IMR-90 (cell line): ENCODE results near the gene GATAD2A. TPM values are rescaled to one million over a fixed set of nuclear protein-coding genes. Genes with fewer than 3 reads are reported as not detected.

Source experiments
- ATAC-seq: fragments of 200-7000 bp; cut with Tn5 transposase; 2 replicates; pipeline ENCODE4 v1.9.1; 2020; ENCODE audit warnings: low read depth, mild to moderate bottlenecking, moderate library complexity
- BruUV-seq: library from RNA; stranded (reverse); fragments of 400-500 nt; replicated peaks from 2 replicates; lab custom pipeline; 2021; lab: Mats Ljungman, UMichigan
- CTCF ChIA-PET: fragments of 300-600 bp; formaldehyde crosslinking; extraction: SDS; loops from one replicate; lab custom pipeline; 2021; ENCODE audit warnings: antibody characterized with exemption; lab: Yijun Ruan, JAX
- POLR2A ChIA-PET: fragments of 300-600 bp; sonication (Branson Sonifier 250); formaldehyde crosslinking; loops from one replicate; lab custom pipeline; 2022; ENCODE audit warnings: antibody characterized with exemption; ENCODE audit not compliant: unreplicated experiment; lab: Charles Lee
- DNase-seq: peaks from one replicate; pipeline ENCODE4 v3.0.0; 2013
- H2AFZ ChIP-seq: replicated peaks from 2 replicates; pipeline ENCODE3; 2013; ENCODE audit warnings: low read length, mild to moderate bottlenecking; ENCODE audit not compliant: poor library complexity
- H2AK5ac ChIP-seq: 2 replicates; pipeline ENCODE4 v1.6.1; 2013; ENCODE audit warnings: low read depth, low read length, inconsistent platforms
- H2AK9ac ChIP-seq: replicated peaks from 2 replicates; pipeline ENCODE3; 2013; ENCODE audit warnings: mild to moderate bottlenecking, low read depth, low read length, moderate library complexity; ENCODE audit not compliant: poor library complexity
- H2BK120ac ChIP-seq: 2 replicates; pipeline ENCODE4 v1.6.1; 2013; ENCODE audit warnings: low read depth, low read length, inconsistent platforms
- H2BK15ac ChIP-seq: 3 replicates; pipeline ENCODE4 v1.6.1; 2013; ENCODE audit warnings: low read depth, low read length, inconsistent platforms
- H2BK20ac ChIP-seq: 2 replicates; pipeline ENCODE4 v1.6.1; 2013; ENCODE audit warnings: low read depth, mild to moderate bottlenecking, inconsistent platforms, low read length, moderate library complexity
- H2BK5ac ChIP-seq: 2 replicates; pipeline ENCODE4 v1.6.1; 2013; ENCODE audit warnings: mild to moderate bottlenecking, low read depth, low read length, inconsistent platforms; ENCODE audit not compliant: poor library complexity, severe bottlenecking
- H3K14ac ChIP-seq: replicated peaks from 2 replicates; pipeline ENCODE4 v1.6.1; 2013; ENCODE audit warnings: low read depth, low read length, inconsistent platforms
- H3K18ac ChIP-seq: 2 replicates; pipeline ENCODE4 v1.6.1; 2013; ENCODE audit warnings: low read depth, low read length, control low read depth
- H3K23ac ChIP-seq: 2 replicates; pipeline ENCODE4 v1.6.1; 2013; ENCODE audit warnings: low read depth, low read length, inconsistent platforms
- H3K27ac ChIP-seq: 2 replicates; pipeline ENCODE4 v1.5.1; 2013; ENCODE audit warnings: mild to moderate bottlenecking, control low read depth, low read length; ENCODE audit not compliant: insufficient read depth
- H3K27me3 ChIP-seq: 2 replicates; pipeline ENCODE4 v1.6.1; 2013; ENCODE audit warnings: low read length; ENCODE audit not compliant: control insufficient read depth, insufficient read depth
- H3K36me3 ChIP-seq: 2 replicates; pipeline ENCODE4 v1.6.1; 2013; ENCODE audit warnings: low read length, mixed read lengths; ENCODE audit not compliant: control insufficient read depth, insufficient read depth
- H3K4ac ChIP-seq: 2 replicates; pipeline ENCODE4 v1.6.1; 2013; ENCODE audit warnings: low read depth, low read length, inconsistent platforms
- H3K4me1 ChIP-seq: 2 replicates; pipeline ENCODE4 v1.6.1; 2013; ENCODE audit warnings: low read length, mixed read lengths; ENCODE audit not compliant: control insufficient read depth, insufficient read depth
- H3K4me2 ChIP-seq: 2 replicates; pipeline ENCODE4 v1.6.1; 2013; ENCODE audit warnings: low read depth, mild to moderate bottlenecking, control low read depth, low read length, moderate library complexity
- H3K4me3 ChIP-seq: 2 replicates; pipeline ENCODE4 v1.5.1; 2013; ENCODE audit warnings: low read depth, mild to moderate bottlenecking, control low read depth, low read length, moderate library complexity; ENCODE audit not compliant: insufficient read depth
- H3K56ac ChIP-seq: 2 replicates; pipeline ENCODE4 v1.6.1; 2013; ENCODE audit warnings: low read length, inconsistent platforms; ENCODE audit not compliant: insufficient read depth; ENCODE audit errors: extremely low read depth
- H3K79me1 ChIP-seq, 2 experiments: 2 replicates each; pipeline ENCODE4 v1.6.1; 2013; ENCODE audit warnings: low read length in 2 of 2, inconsistent platforms in 1 of 2, low read depth in 1 of 2
- H3K9ac ChIP-seq: 2 replicates; pipeline ENCODE4 v1.6.1; 2013; ENCODE audit warnings: low read depth, low read length, control low read depth
- H3K9me1 ChIP-seq: 2 replicates; pipeline ENCODE4 v1.6.1; 2013; ENCODE audit warnings: low read length, inconsistent platforms; ENCODE audit not compliant: insufficient read depth
- H3K9me3 ChIP-seq: 2 replicates; pipeline ENCODE4 v1.6.1; 2013; ENCODE audit warnings: low read length; ENCODE audit not compliant: control insufficient read depth, insufficient read depth
- H4K20me1 ChIP-seq: 2 replicates; pipeline ENCODE4 v1.6.1; 2013; ENCODE audit warnings: low read length, inconsistent platforms; ENCODE audit not compliant: insufficient read depth
- H4K5ac ChIP-seq: 2 replicates; pipeline ENCODE4 v1.6.1; 2013; ENCODE audit warnings: mild to moderate bottlenecking, low read depth, low read length, control low read depth
- H4K8ac ChIP-seq, 2 experiments: 2 replicates each; pipeline ENCODE4 v1.6.1; 2013; ENCODE audit warnings: low read depth in 2 of 2, low read length in 2 of 2, control low read depth in 1 of 2, inconsistent platforms in 1 of 2
- H4K91ac ChIP-seq: 2 replicates; pipeline ENCODE4 v1.6.1; 2013; ENCODE audit warnings: low read depth, low read length, inconsistent platforms; ENCODE audit not compliant: insufficient read depth
- CTCF ChIP-seq: conservative IDR thresholded peaks from 2 replicates; pipeline ENCODE4 v1.5.1; 2012; ENCODE audit warnings: mild to moderate bottlenecking, low read depth, low read length, improper control_type of control experiment
- RCOR1 ChIP-seq: IDR thresholded peaks from 2 replicates; pipeline ENCODE4 v1.6.1; 2012; ENCODE audit warnings: mild to moderate bottlenecking, low read length, improper control_type of control experiment; ENCODE audit not compliant: insufficient replicate concordance
- WGBS, 2 experiments: methylation state at CpG; one replicate each; pipeline versions ENCODE4 v1.1.5 to v1.1.7; 2013; ENCODE audit warnings: missing lambda C conversion rate in 2 of 2; ENCODE audit not compliant: insufficient read length in 1 of 2; ENCODE audit errors: extremely low coverage in 2 of 2; 5-methylcytosine and 5-hydroxymethylcytosine counted together
- dilution Hi-C: fragments of 300-500 bp; cut with HindIII; formaldehyde crosslinking; loops from one replicate; pipeline ENCODE4 v1.14.3; 2018; ENCODE audit warnings: low sequenced_read_pairs; ENCODE audit not compliant: unreplicated experiment
- in situ Hi-C: fragments of 300-500 bp; cut with MboI; formaldehyde crosslinking; loops from 3 replicates; pipeline ENCODE4 v1.14.3; 2019; ENCODE audit warnings: low sequenced_read_pairs, inconsistent platforms, mixed read lengths
- intact Hi-C: fragments of 100-400 bp; cut with micrococcal nuclease; formaldehyde crosslinking; loops from 2 replicates; pipeline ENCODE4 v1.10.0; 2022
- polyA plus RNA-seq, 3 experiments: library from polyadenylated mRNA; depleted of rRNA; stranded (reverse); fragments of >200 nt; gene quantifications; 2 replicates each; pipeline ENCODE4 v1.2.3, GENCODE V29; 2012; ENCODE audit warnings: low replicate concordance in 1 of 3
- total RNA-seq: library from RNA; depleted of rRNA; stranded (reverse); fragments of >200 nt; gene quantifications from 2 replicates; pipeline ENCODE4 v1.2.3, GENCODE V29; 2012

Gene GATAD2A
- total and polyA plus RNA-seq, 2 of the 4 experiments (the other 2 are of a cell fraction) = 23.5 to 33.2 TPM

DNA sequence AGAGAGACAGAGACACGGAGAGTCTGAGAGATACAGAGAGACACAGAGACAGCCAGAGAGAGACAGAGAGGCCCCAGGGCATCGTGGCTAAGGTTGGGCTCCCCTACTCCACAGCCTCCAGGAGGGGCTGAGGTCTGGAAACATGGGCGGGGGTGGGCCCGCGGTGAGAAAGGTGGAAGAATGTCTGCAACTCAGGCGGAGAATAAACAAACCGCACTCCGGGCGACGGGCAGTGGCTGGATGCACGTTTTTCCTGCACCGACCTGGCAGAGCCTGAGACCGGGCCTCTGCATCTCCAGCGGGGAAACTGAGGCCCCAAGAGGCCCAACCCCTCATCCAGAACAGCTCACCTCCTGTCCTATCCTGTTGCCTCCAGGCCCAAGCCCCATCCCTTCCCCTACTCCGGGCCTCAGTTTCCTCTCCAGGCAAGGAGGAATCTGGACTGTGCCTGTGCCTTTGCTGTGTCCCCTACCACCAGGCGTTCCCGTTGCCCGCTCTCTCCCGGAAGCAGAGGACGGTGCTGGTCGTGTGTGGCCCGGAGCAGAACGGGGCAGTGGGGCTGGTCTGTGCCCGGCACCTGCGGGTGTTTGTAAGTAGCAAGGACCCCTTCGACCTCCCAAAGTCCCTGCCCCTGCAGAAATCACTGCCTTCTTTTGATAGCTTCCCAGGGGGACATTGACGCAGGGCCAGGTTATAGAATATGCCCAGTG, 129.2 kb downstream of the GATAD2A start:
- H3K36me3 ChIP-seq = no peaks in the 10 kb centered on the region
- no peak overlapping the region for H4K91ac ChIP-seq
- no peak overlapping the region for H2BK120ac ChIP-seq
- H3K27me3 ChIP-seq = peaks cover 16% of the 10 kb centered on the region
- no peak for ATAC-seq
- no peak overlapping the region for H2AK9ac ChIP-seq
- no peak overlapping the region for H3K4me2 ChIP-seq
- H3K79me1 ChIP-seq = no peaks in the 10 kb centered on the region; a peak in 1 of 4 replicates
- H3K9me3 ChIP-seq = no peaks in the 10 kb centered on the region
- in situ Hi-C loops (loop anchor here (5.0 to 25.0 kb wide), 2 partner anchors 108 to 428 kb away; partner anchors contain the start of gene GMIP), intact Hi-C loops (no loop called here), dilution Hi-C loops (no loop called here)
- H3K9me1 ChIP-seq = no peaks in the 10 kb centered on the region
- peaks cover 5% of the 10 kb centered on the region for H3K4me1 ChIP-seq
- H2BK5ac ChIP-seq = no peak overlapping the region
- H2AFZ ChIP-seq = no peak overlapping the region
- BruUV-seq = no TSS peak
- CTCF ChIA-PET = no interaction called here
- 57% methylated on average over 17 of the region's 27 CpGs; no CpG with 5 or more reads in 1 of the 2 experiments for WGBS, 2 experiments
- H4K5ac ChIP-seq = no peak overlapping the region
- H3K14ac ChIP-seq = no peak overlapping the region
- H3K4me3 ChIP-seq = no peak overlapping the region
- H4K20me1 ChIP-seq = peaks cover 11% of the 10 kb centered on the region; the same call in 1 of the 2 replicates
- 0 out of 2 replicates have a peak overlapping the region, but pooled peaks have one; percentile 15 for H2AK5ac ChIP-seq
- DNase-seq = no peak
- H2BK15ac ChIP-seq = no peak overlapping the region
- H3K56ac ChIP-seq = no peak overlapping the region
- H3K9ac ChIP-seq = no peak overlapping the region
- no peak overlapping the region for H4K8ac ChIP-seq
- POLR2A ChIA-PET = no interaction called here
- no peak overlapping the region for H2BK20ac ChIP-seq
- TF ChIP-seq RCOR1 (no peak), CTCF (no peak)
- no peak overlapping the region for H3K27ac ChIP-seq
- H3K23ac ChIP-seq = no peak overlapping the region
- H3K4ac ChIP-seq = no peak overlapping the region
- H3K18ac ChIP-seq = no peak overlapping the region
